ENCODE results near the gene HOXD11. TPM values are rescaled to one million over a fixed set of nuclear protein-coding genes. Genes with fewer than 3 reads are reported as not detected.

Gene HOXD11
- total and polyA plus RNA-seq, 9 of the 15 experiments (the other 6 are each of a cell fraction or from before 2014, with no cell fraction given) = not detected

GRCh38 chr2:176112375-176113302 is 5.6 kb downstream of the HOXD11 start (continued):
- no peak for TF ChIP-seq CTBP1 (IDR thresholded peaks at IDR 0.05; ENCODE audit: borderline replicate concordance)

GRCh38 chr2:176114120-176114929 is 7.2 kb downstream of the HOXD11 start:
- ATAC-seq = no peak
- Histone ChIP-seq H3K9me3 (replicated peaks; ENCODE audit: control insufficient read depth, insufficient read depth, low read depth, low read length) (no peaks in the 10 kb centered on the region), H4K20me1 (replicated peaks; ENCODE audit: control insufficient read depth, insufficient read depth, low read length) (no peaks in the 10 kb centered on the region; the same call in 1 of the 2 replicates), H3K27me3 (ENCODE audit: control insufficient read depth in 2 of 2, insufficient read depth in 2 of 2, low read length in 2 of 2) (peaks cover 64 to 74% of the 10 kb centered on the region in 2 experiments), H3K4me2 (ENCODE audit: insufficient read depth, low read length) (no peak overlapping the region), H3K9me1 (ENCODE audit: control insufficient read depth, insufficient read depth, low read length) (no peaks in the 10 kb centered on the region), H3K79me2 (ENCODE audit: control insufficient read depth, insufficient read depth, low read length) (no peaks in the 10 kb centered on the region), H3K36me3 (ENCODE audit: control insufficient read depth, insufficient read depth, low read length) (no peaks in the 10 kb centered on the region), H3K4me1 (replicated peaks in 1 of 2; ENCODE audit: control insufficient read depth in 2 of 2, insufficient read depth in 2 of 2, low read length in 2 of 2) (peaks cover 0 to 19% of the 10 kb centered on the region in 2 experiments; a peak in 1 of 5 replicates), H3K4me3 (no peak overlapping the region), H3K9ac (ENCODE audit: insufficient read depth in 1 of 2, low read depth in 2 of 2, low read length in 2 of 2) (no peak overlapping the region), H3K27ac (ENCODE audit: extremely low read depth, low read depth, low read length) (no peak overlapping the region), H2AFZ (ENCODE audit: low read depth, low read length) (no peak overlapping the region)
- intact Hi-C loops (cut with micrococcal nuclease) = no loop called here
- in situ Hi-C loops (cut with MboI) = no loop called here
- no TSS peak for BruUV-seq (replicated peaks)
- ChIA-PET CTCF (ENCODE audit: low intra/inter-chr PET ratio) (no interaction called here), POLR2A (interaction anchor here (0.5 kb wide), 1 partner anchor 11 kb away, joined by 3 read pairs; no protein-coding TSS in a partner anchor)
- DNase-seq (ENCODE audit: extremely low read depth in 1 of 4, low spot score in 3 of 4) = no peak
- WGBS (ENCODE audit: insufficient coverage, low coverage, missing lambda C conversion rate) = 2% methylated on average over 26 of the region's 26 CpGs
- FAIRE-seq = no peak
- TF ChIP-seq NFE2L1 (tag; IDR thresholded peaks at IDR 0.05; ENCODE audit: borderline replicate concordance, low read depth) (no peak), ILK (tag; IDR thresholded peaks at IDR 0.05; ENCODE audit: borderline replicate concordance, low read depth) (no peak), STAT5B (CRISPR knock-in tag; IDR thresholded peaks at IDR 0.05) (no peak), CCAR2 (IDR thresholded peaks at IDR 0.05; ENCODE audit: low read depth, low read length) (no peak), ZNF280B (CRISPR knock-in tag; IDR thresholded peaks at IDR 0.05) (no peak), SIX5 (IDR thresholded peaks at IDR 0.05; ENCODE audit: borderline replicate concordance in 1 of 2, insufficient read depth in 1 of 2, low read depth in 1 of 2, low read length in 2 of 2) (no peak), ESRRB (CRISPR knock-in tag; IDR thresholded peaks at IDR 0.05; ENCODE audit: borderline replicate concordance) (no peak), ERF (CRISPR knock-in tag; IDR thresholded peaks at IDR 0.05) (no peak), EGR1 (conservative IDR thresholded peaks at IDR 0.05) (no peak)

All from K562 (cell line).